Kidney epithelial cell (primary cell): ENCODE measurements around the gene SYNE1. TPM values are rescaled to one million over a fixed set of nuclear protein-coding genes. Genes with fewer than 3 reads are reported as not detected.

Source experiments
- DNase-seq: peaks from one replicate; pipeline ENCODE4 v3.0.0-alpha.2; 2010; ENCODE audit warnings: low read depth
- H3K27me3 ChIP-seq: 2 replicates; pipeline ENCODE4 v1.6.0; 2011; ENCODE audit warnings: low read length; ENCODE audit not compliant: control insufficient read depth, insufficient read depth
- H3K36me3 ChIP-seq: 2 replicates; pipeline ENCODE4 v1.5.1; 2011; ENCODE audit warnings: low read length; ENCODE audit not compliant: control insufficient read depth, insufficient read depth
- H3K4me3 ChIP-seq: 2 replicates; pipeline ENCODE4 v1.5.1; 2011; ENCODE audit warnings: low read depth, mild to moderate bottlenecking, control low read depth, low read length
- CTCF ChIP-seq: IDR thresholded peaks from 2 replicates; pipeline ENCODE4 v1.5.1; 2011; ENCODE audit warnings: mild to moderate bottlenecking, moderate library complexity, low read length, control low read depth, inconsistent platforms; ENCODE audit not compliant: insufficient read depth, poor library complexity, severe bottlenecking
- total RNA-seq: library from RNA; depleted of rRNA; stranded (reverse); fragments of >200 nt; gene quantifications from 2 replicates; pipeline ENCODE4 v1.2.3, GENCODE V29; 2015

Gene SYNE1
- total RNA-seq, 1 donor from 2014 or later = 43.1 TPM

- TF ChIP-seq CTCF = no peak
- DNase-seq = no peak
- Histone ChIP-seq H3K27me3 (no peaks in the 10 kb centered on the region), H3K4me3 (no peak overlapping the region), H3K36me3 (no peaks in the 10 kb centered on the region)
Observed at GRCh38 chr6:152099446-152100182, 537.5 kb downstream of the SYNE1 start.

- no peak for TF ChIP-seq CTCF
- Histone ChIP-seq H3K4me3 (no peak overlapping the region), H3K36me3 (no peaks in the 10 kb centered on the region), H3K27me3 (no peaks in the 10 kb centered on the region)
- DNase-seq = no peak
Observed at GRCh38 chr6:152098683-152099082, 538.5 kb downstream of the SYNE1 start.

- H3K27me3 ChIP-seq = no peaks in the 10 kb centered on the region
- no peaks in the 10 kb centered on the region for H3K36me3 ChIP-seq
- H3K4me3 ChIP-seq = no peak overlapping the region
- no peak for DNase-seq
- no peak for TF ChIP-seq CTCF
Observed at GRCh38 chr6:152096863-152097496, 540.2 kb downstream of the SYNE1 start.

GRCh38 chr6:152094992-152095592 lies 542.1 kb downstream of the SYNE1 start:
- no peaks in the 10 kb centered on the region for H3K27me3 ChIP-seq
- TF ChIP-seq CTCF = no peak
- DNase-seq = peak; percentile 99

GRCh38 chr6:152094276-152094675 lies 542.9 kb downstream of the SYNE1 start:
- TF ChIP-seq CTCF = no peak
- DNase-seq = no peak
- no peaks in the 10 kb centered on the region for H3K27me3 ChIP-seq
- no peak overlapping the region for H3K4me3 ChIP-seq
- H3K36me3 ChIP-seq = no peaks in the 10 kb centered on the region

More at GRCh38 chr6:152094992-152095592, 542.1 kb downstream of the SYNE1 start:
- Histone ChIP-seq H3K36me3 (no peaks in the 10 kb centered on the region), H3K4me3 (no peak overlapping the region)
